Vagina (tissue), 2 donors: ENCODE results near the gene TMEM270. TPM values are rescaled to one million over a fixed set of nuclear protein-coding genes. Genes with fewer than 3 reads are reported as not detected.

Experiments
- DNase-seq, 2 donors: peaks; one replicate each; pipeline ENCODE4 v3.0.0-alpha.2; 2017; ENCODE audit errors: extremely low spot score in 2 of 2
- H3K27ac ChIP-seq: fragments of 200-600 bp; sonication (generic); one replicate; pipeline ENCODE4 v1.5.1; 2019
- H3K27me3 ChIP-seq: fragments of 200-600 bp; sonication (generic); one replicate; pipeline ENCODE4 v1.5.1; 2019
- H3K36me3 ChIP-seq, 2 donors: fragments of 200-600 bp; sonication (generic); one replicate each; pipeline ENCODE4 v1.5.1; 2017 to 2019
- H3K4me1 ChIP-seq: fragments of 200-600 bp; sonication (generic); one replicate; pipeline ENCODE4 v1.5.1; 2019
- H3K4me3 ChIP-seq, 2 donors: fragments of 200-600 bp; sonication (generic); 1 replicate in 1 of 2; 2 replicates in 1 of 2; pipeline ENCODE4 v1.5.1; 2016 to 2019
- H3K9me3 ChIP-seq: fragments of 200-600 bp; sonication (generic); one replicate; pipeline ENCODE4 v1.5.1; 2019
- CTCF ChIP-seq, 3 experiments: fragments of 450-650 bp in 2 of 3; fragments of 200-600 bp in 1 of 3; sonication (generic) in 1 of 3; IDR thresholded peaks; one replicate each; pipeline ENCODE4 v1.5.1; 2017 to 2019; ENCODE audit warnings: antibody characterized with exemption in 3 of 3, mild to moderate bottlenecking in 2 of 3, moderate library complexity in 2 of 3
- POLR2A ChIP-seq, 2 donors: fragments of 450-650 bp; IDR thresholded peaks; one replicate each; pipeline ENCODE4 v1.6.1; 2017; ENCODE audit warnings: antibody characterized with exemption in 2 of 2, mild to moderate bottlenecking in 2 of 2, moderate library complexity in 2 of 2
- POLR2AphosphoS5 ChIP-seq, 2 donors: sonication (generic); formaldehyde crosslinking; IDR thresholded peaks; one replicate each; pipeline ENCODE4 v1.9.0; 2017; ENCODE audit warnings: antibody characterized with exemption in 2 of 2, mild to moderate bottlenecking in 2 of 2, low read depth in 1 of 2; ENCODE audit not compliant: insufficient read depth in 1 of 2
- intact Hi-C: fragments of 100-400 bp; cut with DNase I; formaldehyde crosslinking; loops from one replicate; pipeline ENCODE4 v1.15.1; 2023
- total RNA-seq: library from RNA; depleted of rRNA; stranded (reverse); fragments of >200 nt; gene quantifications from one replicate; pipeline ENCODE4 v1.2.3, GENCODE V29; 2016

TMEM270 gene
- total RNA-seq, 1 donor from 2014 or later, result not detected

GRCh38 chr7:73839743-73840714 lies 20.9 kb upstream of the TMEM270 start:
- Histone ChIP-seq H3K27ac (no peak overlapping the region), H3K4me1 (peaks cover 26% of the 10 kb centered on the region), H3K36me3 (no peaks in the 10 kb centered on the region), H3K27me3 (no peaks in the 10 kb centered on the region), H3K9me3 (no peaks in the 10 kb centered on the region), H3K4me3 (no peak overlapping the region)
- no peak for TF ChIP-seq POLR2AphosphoS5 (IDR thresholded peaks at IDR 0.05; ENCODE audit: insufficient read depth in 1 of 2, low read depth in 1 of 2)
- TF ChIP-seq CTCF (IDR thresholded peaks at IDR 0.05), result no peak
- no peak for TF ChIP-seq POLR2A (IDR thresholded peaks at IDR 0.05)
- intact Hi-C loops, result no loop called here
- DNase-seq, result no peak

GRCh38 chr7:73840715-73841379 lies 20.1 kb upstream of the TMEM270 start:
- TF ChIP-seq POLR2A (IDR thresholded peaks at IDR 0.05) (no peak), POLR2AphosphoS5 (IDR thresholded peaks at IDR 0.05; ENCODE audit: insufficient read depth in 1 of 2, low read depth in 1 of 2) (no peak), CTCF (IDR thresholded peaks at IDR 0.05) (no peak)
- Histone ChIP-seq H3K4me1 (peaks cover 26% of the 10 kb centered on the region), H3K4me3 (no peak overlapping the region), H3K27ac (no peak overlapping the region), H3K36me3 (no peaks in the 10 kb centered on the region), H3K9me3 (no peaks in the 10 kb centered on the region), H3K27me3 (no peaks in the 10 kb centered on the region)
- DNase-seq, result no peak
- intact Hi-C loops, result no loop called here

- peak overlapping the region; percentile 87 for H3K27ac ChIP-seq
- peaks cover 26% of the 10 kb centered on the region for H3K4me1 ChIP-seq
- no peaks in the 10 kb centered on the region for H3K9me3 ChIP-seq
- intact Hi-C loops, result no loop called here
- H3K4me3 ChIP-seq, result peak overlapping the region; percentile 56 to 57
- no peaks in the 10 kb centered on the region for H3K36me3 ChIP-seq
- no peaks in the 10 kb centered on the region for H3K27me3 ChIP-seq
- no peak for TF ChIP-seq POLR2A (IDR thresholded peaks at IDR 0.05)
- TF ChIP-seq CTCF (IDR thresholded peaks at IDR 0.05), result no peak
- TF ChIP-seq POLR2AphosphoS5 (IDR thresholded peaks at IDR 0.05; ENCODE audit: insufficient read depth in 1 of 2, low read depth in 1 of 2), result no peak
- no peak for DNase-seq
These were observed 19.3 kb upstream of the TMEM270 start for GRCh38 chr7:73841689-73842066.

GRCh38 chr7:73842067-73842976 lies 18.6 kb upstream of the TMEM270 start, which contains the start of gene METTL27:
Gene METTL27, minus strand, starts transcription at chr7:73842516. Its CDS starts 376 bp downstream, at chr7:73842140.
- intact Hi-C loops, result no loop called here

More at GRCh38 chr7:73842067-73842976, 18.6 kb upstream of the TMEM270 start, which contains the start of gene METTL27:
- H3K27me3 ChIP-seq, result no peaks in the 10 kb centered on the region
- peak within 1 kb of the TSS; percentile 87 for H3K27ac ChIP-seq
- H3K4me3 ChIP-seq, result peak within 1 kb of the TSS; percentile 56 to 57
- DNase-seq, result peak in 1 of 2 donors; percentile 96
- no peaks in the 10 kb centered on the region for H3K36me3 ChIP-seq
- TF ChIP-seq CTCF (IDR thresholded peaks at IDR 0.05), result no peak
- peak in 1 of 2 donors; percentile 76 for TF ChIP-seq POLR2A (IDR thresholded peaks at IDR 0.05)
- TF ChIP-seq POLR2AphosphoS5 (IDR thresholded peaks at IDR 0.05; ENCODE audit: insufficient read depth in 1 of 2, low read depth in 1 of 2), result peak; percentile 58 to 94
- H3K4me1 ChIP-seq, result peaks cover 26% of the 10 kb centered on the region
- H3K9me3 ChIP-seq, result no peaks in the 10 kb centered on the region
